ENCODE measurements around the gene SLC44A2.

The SLC44A2 gene

DNA sequence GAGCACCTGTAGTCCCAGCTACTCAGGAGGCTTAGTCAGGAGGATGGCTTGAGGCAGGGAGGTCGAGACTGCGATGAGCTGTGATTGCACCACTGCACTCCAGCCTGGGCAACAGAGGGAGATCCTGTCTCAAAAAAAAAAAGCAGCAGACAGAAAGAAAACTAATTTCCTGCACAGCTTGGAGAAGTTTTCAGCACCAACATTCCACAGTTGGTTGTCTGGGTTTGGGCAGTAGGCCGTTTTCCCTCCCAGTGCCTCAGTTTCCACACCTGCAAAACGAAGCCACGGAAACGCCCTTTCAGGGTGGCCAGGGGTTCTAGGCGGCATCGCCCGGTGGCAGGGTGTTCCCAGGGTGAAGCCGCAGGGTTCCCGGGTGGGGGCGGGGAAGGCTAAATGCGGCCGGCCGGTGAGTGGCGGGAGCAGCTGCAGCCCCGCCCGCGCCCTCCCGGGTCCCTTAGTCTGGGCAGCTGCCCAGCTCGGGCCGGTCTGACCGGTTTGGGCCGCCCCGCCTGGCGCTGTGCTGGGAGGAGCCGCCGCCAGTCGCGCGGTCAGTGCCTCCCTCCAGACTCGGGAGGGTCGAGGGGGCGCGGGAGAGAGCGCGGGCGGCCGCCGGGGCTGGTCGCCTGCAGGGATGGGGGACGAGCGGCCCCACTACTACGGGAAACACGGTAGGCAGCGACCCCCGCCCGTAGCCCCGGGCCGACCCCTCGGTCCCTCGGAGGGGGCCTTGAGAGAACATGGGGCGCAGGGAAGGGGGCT, at the start of gene SLC44A2:
TSS of gene SLC44A2 (plus strand) at position 551 of the 759 bp plus-strand sequence. CDS start at position 632, 81 bp downstream.
- no peak for DNase-seq (ENCODE audit: low read depth in 2 of 2)

DNA sequence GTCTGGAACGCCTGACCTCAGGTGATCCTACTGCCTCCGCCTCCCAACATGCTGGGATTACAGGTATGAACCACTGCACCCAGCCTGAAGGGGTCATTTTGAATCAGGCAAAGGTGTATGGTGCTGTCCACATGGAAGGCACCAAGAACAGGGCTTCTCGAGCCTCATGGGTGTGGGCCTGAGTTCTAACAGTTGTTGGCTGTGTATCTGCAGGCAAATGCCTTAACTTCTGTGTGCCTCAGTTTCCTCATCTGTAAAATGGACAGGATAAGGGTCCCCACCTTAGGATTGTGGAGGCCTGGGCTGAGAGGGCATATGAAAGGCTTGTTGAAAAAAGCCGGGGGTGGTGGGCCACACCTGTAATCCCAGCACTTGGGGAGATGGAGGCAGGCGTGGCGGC, 47.4 kb upstream of the SLC44A2 start:
- no peak for DNase-seq (ENCODE audit: low read depth in 2 of 2)

DNA sequence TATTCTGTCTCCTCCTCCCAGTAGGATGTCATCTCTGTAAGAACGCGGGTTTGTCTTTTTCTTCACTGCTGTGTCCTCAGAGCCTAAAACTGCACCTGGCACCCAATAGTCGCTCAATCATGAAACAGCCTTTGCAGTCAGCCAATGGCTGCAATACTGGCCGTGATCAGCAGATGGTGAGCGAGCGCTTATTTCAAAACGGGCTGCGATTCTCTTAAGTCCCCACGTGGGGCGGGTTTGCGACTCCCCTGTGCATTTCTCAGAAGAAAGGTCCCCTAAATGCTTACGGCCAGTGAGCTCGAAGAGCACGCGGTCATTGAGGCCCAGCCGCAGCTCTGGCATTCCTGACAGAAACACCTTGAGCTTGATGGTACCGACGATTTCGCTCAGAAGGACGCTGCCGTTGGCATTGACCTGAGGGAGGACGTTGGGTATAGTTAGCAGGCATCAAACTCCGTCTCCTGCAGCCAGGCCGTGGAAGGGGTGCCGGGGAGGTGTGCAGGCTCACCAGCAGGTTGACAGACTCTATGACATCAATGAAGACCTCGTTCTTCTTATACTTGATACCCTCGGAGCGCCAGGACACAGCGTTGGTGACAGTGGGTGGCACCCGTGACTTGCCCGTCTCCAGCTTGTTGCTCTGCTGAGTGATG, 44.2 kb upstream of the SLC44A2 start:
- DNase-seq (ENCODE audit: low read depth in 2 of 2), result peak; percentile 81

DNA sequence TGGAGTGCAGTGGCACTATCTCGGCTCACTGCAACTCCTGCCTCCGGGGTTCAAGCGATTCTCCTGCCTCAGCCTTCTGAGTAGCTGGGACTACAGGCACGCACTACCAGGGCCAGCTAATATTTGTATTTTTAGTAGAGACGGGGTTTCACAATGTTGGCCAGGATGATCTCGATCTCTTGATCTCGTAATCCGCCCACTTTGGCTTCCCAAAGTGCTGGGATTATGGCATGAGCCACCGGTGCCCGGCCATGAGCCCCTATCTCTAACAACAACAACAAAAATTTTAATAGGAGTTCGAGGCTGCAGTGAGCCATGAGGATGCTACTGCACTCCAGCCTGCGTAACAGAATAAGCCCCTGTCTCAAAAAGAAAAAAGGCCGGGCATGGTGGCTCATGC, 43.3 kb upstream of the SLC44A2 start:
- no peak for DNase-seq (ENCODE audit: low read depth in 2 of 2)

DNA sequence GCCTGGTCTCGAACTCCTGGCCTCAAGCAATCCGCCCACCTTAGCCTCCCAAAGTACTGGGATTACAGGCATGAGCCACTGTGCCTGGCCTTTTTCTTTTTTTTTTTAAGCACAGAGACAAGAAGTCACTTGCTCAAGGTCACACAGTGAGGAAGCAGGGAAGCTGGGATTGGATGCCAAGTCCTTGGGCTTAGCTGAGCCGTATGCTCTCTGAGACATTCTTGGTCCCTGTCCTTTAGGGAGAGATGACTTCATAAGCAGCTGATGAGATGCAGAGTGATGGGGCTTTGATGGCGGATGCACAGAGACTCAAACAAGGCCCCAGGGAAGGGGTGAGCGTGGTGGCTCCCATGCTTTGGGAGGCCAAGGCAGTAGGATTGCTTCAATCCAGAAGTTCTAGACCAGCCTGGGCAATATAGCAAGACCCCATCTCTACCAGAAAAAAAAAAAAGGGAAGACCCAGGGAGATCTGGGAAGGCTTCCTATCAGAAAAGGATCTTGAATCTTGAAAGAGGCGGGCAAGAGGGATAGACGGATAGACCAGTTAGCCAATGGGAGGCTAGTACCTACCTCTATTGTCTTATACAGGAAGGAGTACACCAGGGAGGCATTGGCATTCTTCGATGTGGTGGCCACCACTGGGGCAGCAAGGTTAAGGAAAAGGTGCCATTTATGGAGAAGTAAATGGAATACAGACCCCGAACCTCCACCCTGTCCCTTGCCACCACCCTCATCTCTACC, 42.1 kb upstream of the SLC44A2 start:
- DNase-seq (ENCODE audit: low read depth in 2 of 2), result no peak

DNA sequence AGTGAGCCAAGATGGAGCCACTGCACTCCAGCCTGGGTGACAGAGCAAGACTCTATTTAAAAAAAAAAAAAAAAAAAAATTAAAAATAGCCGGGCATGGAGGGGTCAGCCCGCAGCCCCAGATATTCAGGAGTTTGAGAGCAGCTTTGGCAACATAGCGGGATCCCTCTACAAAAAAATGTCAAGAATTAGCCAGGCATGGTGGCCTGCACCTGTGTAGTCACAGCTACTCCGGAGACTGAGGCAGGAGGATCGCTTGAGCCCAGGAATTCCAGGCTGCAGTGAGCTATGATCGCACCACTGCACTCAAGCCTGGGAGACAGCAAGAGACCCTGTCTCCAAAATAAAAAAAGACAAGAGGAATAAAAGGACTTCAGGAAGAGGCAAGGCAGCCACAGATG, 39.0 kb upstream of the SLC44A2 start:
- no peak for DNase-seq (ENCODE audit: low read depth in 2 of 2)

DNA sequence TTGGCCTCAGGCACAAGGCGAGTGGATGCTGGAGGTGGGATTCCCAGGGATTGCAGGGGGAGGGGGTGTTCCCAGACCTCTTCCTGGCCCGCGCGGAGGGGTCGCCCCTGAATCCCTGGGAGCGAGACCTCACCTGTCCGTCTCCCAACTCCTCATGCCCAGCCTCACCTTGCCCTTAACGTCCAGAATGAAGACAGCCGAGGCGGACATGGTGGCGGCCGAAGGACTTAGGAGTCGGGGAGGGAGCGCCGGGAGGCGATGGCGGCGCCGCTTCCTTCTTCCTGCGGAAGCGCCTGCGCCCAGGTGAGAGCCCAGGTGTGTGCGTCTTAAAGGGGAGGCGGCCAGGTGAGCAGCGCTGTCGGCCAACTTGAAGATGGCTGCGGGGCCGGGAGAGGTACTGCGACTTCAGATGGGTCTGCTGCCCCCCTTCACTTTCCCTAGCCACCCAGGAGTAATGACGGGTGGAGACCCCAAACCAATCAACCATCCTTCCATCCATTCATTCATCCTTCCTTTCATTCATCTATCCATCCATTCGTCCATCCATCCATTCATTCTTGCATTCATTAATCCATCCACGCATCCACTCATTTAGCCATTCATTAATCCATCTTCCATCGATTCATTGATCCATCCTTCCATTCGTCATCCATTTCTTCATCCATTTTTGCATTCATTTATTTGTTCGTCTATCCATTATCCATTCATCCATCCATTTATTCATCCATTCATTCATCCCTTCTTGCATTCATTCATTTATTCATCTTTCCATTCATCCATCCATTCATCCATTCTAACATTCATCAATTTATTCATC, 38.1 kb upstream of the SLC44A2 start, which contains the start of gene AP1M2:
TSS of gene AP1M2 (minus strand) at position 291 of the 817 bp plus-strand sequence. CDS start at position 210, 81 bp downstream.
- no peak for DNase-seq (ENCODE audit: low read depth in 2 of 2)

DNA sequence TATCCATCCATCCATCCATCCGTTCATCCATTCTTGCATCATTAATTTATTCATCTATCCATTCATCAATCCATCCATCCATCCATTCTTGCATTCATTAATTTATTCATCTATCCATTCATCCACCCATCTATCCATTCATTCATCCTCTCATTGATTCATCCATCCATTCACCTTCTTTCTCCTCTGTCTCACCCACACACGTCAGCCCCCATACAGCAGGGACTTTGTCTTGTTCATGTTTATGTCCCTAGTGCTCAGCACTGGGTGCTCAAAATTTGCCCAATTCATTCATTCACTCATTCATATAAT, 37.6 kb upstream of the SLC44A2 start:
- no peak for DNase-seq (ENCODE audit: low read depth in 2 of 2)

DNA sequence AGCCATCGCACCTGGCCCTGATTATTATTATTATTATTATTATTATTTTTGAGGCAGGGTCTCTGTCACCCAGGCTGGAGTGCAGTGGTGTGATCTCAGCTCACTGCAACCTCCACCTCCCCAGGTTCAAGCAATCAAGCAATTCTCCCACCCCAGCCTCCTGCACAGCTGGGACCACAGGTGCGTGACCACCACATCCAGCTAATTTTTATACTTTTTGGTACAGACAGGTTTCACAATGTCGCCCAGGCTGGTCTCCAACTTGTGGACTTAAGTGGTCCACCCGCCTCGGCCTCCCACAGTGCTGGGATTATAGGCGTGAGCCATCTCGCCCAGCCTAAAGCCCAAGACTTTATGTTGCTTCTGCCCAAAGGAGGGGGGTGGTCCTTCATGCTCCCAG, 32.2 kb upstream of the SLC44A2 start:
- DNase-seq (ENCODE audit: low read depth in 2 of 2), result no peak

DNA sequence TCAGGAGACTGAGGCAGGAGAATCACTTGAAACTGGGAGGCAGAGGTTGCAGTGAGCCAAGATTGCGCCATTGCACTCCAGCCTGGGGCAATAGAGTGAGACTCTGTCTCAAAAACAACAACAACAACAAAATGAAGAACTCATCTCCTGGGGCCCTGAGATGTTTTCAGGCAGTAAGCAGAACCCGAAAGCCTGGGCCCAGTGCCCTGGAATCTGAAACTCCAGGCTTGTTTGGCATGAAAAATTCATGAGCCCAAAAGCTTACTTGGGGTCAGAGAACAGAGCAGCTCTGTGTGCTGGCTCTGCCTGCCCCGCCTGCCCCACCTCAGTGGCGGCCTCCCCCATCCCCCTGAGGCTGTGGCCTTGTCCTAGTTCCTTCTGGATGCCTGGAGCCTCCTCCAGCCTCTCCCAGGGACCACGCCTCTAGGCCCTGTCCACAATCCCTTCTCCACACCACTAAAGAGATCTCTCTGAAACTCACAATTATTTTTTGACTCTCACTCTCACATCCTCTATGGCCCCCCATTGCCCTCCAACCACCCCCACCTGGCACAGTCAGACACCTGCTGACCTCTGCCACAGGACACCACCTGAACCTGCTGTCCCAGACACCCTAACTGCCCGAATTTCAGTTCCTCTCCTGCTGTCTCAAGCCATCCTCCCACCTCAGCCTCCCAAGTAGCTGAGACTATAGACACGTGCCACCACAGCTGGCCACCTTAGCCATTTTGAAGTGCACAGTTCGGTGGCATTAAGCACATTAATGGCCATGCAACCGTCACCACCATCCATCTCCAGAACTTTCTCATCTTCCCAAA, 31.3 kb upstream of the SLC44A2 start:
- no peak for DNase-seq (ENCODE audit: low read depth in 2 of 2)

DNA sequence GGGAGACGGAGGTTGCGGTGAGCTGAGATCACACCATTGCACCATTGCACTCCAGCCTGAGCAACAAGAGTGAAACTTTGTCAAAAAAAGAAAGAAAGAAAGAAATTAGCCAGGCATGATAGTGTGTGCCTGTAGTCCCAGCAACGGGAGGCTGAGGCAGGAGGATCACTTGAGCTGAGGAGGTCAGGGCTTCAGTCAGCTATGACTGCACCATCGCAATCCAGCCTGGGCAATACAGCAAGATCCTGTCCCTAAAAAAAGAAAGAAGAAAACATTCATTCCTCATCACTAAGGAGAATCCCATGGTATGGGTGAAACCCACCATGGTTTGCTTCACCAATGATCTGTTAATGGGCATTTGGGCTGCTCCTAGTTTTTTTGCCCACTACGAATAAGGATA, 25.2 kb upstream of the SLC44A2 start:
- DNase-seq (ENCODE audit: low read depth in 2 of 2), result no peak

DNA sequence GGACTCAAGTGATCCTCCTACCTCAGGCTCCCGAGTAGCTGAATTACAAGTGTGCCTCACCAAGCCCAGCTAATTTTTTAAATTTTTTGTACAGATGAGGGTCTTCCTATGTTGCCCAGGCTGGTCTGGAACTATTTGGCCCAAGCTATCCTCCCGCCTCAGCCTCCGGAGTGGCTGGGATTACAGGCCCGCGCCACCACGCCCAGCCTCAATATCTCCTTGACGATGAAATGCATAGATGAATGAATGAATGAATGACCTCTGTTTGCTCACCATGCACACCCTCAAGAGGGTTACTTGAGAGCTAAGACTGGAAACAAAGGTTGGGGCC, 23.4 kb upstream of the SLC44A2 start:
- no peak for DNase-seq (ENCODE audit: low read depth in 2 of 2)

DNA sequence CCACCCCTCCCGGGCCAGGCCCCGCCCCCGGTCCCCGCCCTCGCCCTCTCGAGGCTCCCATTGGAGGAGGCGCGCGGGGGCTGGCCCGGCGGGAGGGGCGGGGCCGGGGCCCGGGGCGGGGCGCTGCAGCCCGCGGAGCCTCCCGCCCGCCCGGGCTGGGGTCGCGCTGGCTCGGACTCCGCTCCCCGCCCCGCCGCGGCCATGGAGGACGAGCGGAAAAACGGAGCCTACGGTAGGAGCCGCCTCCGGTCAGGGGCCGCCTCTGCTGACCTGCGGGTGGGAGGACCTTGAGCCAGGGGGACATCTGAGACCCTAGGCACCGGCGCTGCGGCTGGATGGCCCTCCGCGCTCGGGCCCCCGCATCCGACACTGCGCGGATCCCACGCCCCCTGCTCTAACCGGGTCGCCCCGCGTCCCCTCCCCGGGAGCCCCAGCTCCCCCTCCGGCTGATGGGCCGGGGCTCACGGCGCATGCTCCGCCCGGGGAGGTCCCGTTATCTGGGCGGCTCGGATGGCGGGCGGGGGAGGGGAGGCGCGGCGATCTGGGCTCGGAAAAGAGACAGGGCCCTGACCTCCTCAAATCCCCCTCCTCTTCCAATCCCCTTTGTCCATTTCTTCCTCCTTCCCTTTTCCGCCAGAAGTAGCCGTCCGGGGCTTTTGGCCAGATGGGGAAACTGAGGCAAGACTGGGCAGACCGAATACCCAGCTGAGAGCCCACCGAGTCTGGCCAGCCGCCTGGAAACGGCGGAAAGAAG, 22.8 kb upstream of the SLC44A2 start:
- DNase-seq (ENCODE audit: low read depth in 2 of 2), result peak; percentile 84 to 86

DNA sequence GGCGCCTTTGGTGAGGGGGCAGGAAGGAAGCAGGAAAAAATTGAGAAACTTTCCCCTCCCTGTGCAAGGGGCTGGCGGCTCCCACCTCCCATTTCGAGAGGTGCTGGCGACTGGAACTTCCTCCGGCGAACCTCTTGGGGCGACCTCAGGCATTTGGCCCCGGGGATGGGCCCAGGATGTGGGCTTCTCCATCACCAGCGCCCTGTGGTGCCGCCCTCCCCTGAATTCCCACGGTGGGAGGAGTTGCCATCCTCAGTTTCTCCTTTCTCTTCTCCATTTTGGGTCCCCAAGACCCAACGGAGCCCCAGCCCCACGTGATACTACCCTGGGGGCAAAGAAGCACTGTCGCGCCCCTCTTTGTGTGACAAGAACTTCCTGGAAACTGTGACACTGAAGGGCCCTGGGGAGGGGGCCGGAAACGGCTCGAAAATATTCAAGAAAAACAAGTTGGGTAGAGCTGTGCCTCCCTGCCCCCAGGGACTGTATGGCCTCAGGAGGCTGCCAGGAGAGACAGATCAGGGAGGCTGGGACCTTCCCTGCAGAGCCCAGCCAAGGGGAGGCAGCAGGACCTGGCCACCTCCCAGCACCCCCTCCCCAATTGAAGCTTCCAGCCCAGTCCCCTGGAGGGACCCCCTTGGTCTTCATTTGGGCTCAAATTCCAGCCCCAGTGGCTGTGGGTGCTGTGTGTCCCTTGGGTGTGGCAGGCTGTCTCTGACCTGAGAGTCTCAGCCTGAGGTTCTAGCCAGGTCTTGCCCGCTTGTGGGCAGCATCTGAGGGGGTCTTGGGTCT, 22.1 kb upstream of the SLC44A2 start:
- peak; percentile 59 to 77 for DNase-seq (ENCODE audit: low read depth in 2 of 2)

DNA sequence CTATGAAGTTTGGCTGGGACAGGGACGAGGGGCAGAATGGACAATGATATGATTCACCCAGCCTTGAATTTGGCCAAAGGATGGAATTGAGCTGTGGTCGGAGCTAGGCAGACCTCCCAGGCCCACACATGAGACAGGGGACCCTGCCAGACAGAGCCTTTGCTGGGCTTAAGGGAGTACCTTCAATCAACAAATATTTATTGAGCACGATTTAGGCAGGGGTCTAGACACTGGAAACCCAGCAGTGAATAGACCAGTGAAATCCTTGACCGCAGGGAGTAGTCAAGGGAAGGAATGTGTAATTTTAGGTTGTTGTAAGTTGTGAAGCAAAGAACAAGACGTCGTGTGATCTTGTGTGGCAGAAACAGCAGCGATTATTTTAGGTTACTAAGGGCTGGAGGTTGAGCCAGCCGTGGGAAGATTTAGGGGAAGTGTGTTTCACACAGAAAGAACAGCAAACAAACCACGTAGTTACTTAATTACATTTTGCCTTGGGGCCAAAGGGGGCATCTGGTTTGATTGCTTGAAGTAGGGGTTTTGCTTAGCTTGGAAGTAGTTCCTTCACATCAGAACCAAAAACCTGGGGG, 21.4 kb upstream of the SLC44A2 start:
- peak in 1 of 2 donors; percentile 29 for DNase-seq (ENCODE audit: low read depth in 2 of 2)

DNA sequence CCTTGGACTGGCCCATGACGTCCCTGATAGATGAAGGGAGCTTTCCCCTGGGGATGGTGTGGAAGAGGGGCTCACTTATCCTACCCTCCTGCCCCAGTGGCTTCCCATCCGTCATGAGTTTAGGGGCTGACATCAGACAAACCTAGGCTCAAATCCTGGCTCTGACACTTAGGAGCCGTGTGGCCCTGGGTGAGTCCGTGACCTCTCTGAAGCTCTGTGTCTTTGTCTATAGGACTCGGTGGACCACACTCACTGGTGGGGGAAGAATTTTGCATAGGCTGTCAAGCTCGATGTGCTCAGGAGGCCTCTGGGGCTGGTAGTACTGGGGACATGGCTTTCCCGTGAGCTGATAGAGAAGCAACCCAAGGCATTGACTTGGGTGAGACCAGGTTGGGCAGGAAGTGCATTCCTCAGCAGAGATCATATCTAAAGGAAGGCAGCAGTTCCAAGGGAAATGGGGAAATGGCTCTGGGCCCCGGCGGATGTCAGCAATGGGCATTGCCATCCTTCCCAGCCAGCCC, 20.8 kb upstream of the SLC44A2 start:
- no peak for DNase-seq (ENCODE audit: low read depth in 2 of 2)

DNA sequence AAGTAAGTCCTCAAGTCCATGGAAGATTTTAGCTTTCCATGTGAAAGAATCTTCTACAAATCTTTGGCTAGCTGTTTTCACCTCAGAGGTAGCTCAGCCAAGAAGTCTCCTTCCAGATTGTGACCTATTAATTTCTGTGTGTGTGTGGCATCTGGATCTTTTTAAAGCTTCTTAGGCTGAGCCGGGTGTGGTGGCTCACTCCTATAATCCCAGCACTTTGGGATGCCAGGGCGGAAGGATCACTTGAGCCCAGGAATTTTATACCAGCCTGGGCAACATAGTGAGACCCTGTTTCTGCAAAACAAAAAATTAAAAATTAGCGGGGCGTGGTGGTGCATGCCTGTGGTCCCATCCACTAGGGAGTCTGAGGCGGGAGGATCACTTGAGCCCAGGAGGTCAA, 13.4 kb upstream of the SLC44A2 start:
- no peak for DNase-seq (ENCODE audit: low read depth in 2 of 2)

DNA sequence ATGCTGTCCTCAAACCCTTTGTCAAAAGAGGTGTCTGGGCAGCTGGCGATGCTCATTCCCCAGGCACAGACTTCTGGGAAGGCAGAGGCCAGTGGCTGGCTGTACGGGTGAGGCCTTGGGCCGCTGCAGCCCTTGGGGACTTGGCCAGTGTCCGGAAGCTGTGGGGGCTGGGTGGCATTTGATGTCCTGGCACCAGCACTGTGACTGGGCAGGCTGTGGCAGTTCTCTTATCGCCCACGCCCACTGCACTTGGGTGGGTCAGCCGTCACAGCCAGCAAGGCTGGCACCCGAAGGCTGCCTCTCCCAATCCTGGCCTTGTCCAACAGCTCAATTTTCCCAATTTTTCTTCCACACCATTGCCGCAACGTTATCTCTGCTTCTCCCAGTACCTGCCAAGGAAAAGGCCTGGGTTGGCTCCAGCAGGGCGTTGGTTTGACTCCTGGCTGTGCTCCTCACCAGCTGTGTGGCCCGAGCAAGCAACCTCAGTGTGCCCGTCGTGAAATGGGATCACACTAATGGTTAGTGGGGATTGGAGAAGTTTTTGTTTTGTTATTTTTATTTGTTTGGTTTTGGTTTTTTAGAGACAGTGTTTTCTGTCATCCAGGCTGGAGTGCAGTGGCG, 12.7 kb upstream of the SLC44A2 start:
- no peak for DNase-seq (ENCODE audit: low read depth in 2 of 2)
